ENCODE results near the gene BDKRB2.

BDKRB2 gene

DNA sequence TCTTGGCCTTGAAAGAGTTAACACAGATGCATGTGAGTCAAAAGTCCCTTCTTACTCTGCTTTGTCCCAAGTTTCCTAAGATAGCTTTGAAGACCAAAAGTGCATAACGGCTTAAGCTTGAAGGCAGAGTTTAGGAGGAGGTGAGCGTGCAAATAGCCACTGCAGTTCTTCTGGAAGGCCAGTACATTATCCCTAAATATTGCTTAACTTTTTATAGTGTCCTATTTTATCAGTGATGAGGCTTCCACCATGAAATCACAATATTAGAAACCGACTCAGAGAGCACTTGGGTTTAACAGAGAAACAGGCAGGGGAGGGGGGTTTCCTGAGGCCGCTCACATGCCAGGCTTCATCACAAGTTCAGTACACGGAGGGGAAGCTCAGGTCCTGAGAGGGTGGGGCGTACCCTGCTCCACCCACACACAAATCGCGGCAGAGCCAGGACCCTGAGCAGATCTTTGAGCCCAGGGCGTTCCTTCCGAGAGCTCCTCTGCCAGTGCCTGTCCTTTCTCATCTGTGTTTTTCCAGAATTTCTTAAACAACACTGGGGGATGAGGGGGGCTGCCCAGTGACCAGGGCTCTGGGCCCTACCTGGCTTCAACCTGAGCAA lies 26.8 kb upstream of the BDKRB2 start:
- no peak for DNase-seq

DNA sequence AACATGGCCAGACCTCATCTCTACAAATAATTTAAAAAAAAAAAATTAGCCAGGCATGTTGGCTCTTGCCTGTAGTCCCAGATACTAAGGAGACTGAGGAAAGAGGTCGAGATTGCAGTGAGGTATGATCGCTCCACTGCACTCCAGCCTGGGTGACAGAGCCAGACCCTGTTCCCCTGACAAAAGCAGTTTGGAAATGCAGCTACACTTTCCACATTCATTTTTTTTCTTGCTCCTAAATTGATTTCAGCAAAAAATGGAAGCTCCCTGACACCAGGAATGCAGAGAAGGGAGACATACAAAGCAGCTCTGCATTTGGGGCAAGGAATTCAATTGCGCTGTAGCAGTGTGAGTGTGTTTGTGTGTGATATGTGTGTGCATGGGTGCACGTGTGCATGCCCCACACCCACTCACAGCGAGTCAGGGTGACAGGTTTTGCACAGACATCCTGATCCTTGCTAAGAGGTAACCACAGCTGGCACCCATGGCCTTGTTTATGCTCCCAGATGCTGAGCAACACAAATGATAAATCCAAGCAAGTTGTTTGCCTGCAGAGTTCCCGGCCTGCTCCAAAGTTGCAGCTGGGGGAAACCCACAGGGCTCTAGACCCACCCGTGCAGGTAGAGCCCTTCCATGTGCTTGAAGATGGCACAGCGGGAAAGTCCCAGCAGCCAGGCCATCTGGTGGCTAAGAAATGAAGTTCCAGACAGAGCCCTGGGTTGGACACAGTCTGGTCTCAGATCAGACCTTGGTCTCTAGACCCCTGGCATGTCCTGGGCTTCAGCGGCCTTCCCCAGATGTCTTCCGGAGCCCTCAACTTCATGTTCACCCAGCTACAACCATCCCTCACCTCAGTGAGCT lies 25.9 kb upstream of the BDKRB2 start:
- no peak for DNase-seq

DNA sequence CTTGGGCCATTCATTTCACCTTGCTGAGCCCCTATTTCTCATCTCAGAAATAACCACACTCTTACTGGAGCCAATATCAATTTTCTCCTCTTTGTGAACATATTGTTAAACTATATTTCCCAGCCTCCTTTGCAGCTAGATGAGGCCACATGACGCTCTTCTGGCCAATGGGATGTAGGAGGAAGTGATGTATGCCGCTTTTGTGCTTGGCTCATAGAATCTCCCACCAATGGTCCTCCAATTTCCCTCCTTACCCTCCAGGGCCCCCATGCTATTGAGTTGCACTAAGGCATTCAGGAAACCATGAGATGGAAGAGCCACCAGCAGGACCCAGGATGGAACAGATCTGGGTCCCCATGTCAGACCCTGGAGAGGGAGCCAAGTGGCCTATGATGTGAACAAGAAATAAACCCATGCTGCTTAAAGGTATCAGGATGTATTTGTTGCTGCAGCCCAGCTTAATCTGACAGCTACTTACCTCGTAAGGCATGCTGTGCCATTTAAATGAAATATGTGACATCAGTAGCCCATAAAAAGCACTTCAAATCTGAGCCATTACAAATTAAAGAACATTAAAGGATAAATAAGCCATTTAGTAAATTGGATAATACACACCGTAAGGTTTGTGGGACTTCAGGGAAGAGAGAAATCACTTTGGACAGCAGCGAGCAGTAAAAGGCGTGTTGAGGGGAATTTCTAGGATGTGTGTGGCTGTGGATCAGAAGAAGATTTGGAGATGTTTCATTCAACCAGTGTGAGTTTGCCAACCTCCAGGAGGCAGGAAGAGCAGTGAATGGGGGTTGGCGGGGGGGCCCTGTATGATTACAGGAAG lies 24.4 kb upstream of the BDKRB2 start:
- no peak for DNase-seq

DNA sequence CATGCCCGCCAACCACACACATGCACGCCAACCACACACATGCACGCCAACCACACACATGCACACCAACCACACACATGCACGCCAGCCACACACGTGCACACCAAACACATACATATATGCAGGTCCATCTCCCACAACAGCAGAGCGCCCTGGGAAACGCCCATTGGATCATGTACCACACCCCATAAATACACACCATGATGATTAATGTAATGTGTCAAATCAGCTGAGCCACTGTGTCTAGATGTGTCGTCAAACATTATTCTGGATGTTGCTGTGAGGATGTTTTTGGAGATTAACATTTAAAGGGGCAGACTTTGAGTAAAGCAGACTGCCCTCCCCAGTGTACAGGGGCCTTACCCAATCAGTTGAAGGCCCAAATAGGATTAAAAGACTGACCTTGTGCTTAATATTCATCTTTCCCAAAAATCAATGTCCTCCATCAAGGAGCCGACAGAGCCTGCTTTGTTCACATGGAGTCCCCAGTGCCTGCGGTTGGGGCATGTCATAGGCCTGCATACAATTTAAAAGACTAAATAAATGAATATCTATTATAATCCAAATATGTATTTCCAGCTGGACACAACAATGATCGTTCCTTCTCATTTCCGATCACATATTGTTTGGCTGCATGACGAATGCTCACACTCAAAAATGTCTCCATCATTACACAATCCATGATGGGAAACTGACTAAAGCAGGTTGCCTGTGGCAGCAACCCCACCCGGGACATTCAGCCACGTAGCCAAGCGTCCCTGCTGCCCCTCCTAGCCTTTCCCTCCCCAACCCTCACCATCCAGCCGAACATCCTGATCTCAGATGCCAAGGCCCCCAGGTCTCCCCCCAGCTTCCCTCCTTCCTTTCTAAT lies 23.2 kb upstream of the BDKRB2 start:
- DNase-seq, result no peak

DNA sequence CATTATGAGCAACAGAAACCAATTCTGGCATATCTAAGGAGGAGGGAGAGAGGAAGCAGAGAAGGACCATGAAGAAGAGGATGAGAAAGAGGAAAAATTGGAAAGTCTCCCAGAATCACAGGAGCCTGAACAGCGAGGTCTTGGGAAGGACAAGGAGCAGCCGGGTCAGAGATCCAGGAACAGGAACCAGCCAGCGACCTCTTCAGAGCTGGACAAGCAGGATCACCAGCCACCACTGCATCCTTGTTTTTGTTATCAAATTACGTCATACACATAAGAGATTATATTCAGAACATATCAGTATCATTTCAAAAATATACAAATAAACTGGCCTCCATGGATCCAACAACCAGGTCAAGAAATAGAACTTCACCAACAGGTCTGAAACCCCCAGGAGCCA lies 22.1 kb upstream of the BDKRB2 start:
- no peak for DNase-seq

DNA sequence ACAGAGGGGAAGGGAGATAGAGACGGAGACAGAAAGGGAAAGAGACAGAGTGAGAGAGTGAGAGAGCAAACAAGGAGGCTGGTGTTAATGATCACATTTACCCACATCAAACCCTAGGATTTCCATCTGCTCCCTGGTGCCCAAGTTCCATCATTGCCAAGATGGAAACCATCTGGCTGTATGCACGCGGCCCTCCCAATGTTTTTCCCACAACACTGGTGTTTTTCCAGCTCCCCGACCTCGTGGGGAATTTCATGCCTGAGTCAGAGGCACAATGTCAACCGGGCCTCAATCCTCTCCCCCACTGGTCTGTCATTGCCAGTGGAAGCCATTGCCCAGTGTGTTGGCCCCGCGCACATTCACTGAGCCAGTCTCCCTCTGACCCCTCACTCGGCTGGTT lies 19.9 kb upstream of the BDKRB2 start:
- DNase-seq, result no peak

DNA sequence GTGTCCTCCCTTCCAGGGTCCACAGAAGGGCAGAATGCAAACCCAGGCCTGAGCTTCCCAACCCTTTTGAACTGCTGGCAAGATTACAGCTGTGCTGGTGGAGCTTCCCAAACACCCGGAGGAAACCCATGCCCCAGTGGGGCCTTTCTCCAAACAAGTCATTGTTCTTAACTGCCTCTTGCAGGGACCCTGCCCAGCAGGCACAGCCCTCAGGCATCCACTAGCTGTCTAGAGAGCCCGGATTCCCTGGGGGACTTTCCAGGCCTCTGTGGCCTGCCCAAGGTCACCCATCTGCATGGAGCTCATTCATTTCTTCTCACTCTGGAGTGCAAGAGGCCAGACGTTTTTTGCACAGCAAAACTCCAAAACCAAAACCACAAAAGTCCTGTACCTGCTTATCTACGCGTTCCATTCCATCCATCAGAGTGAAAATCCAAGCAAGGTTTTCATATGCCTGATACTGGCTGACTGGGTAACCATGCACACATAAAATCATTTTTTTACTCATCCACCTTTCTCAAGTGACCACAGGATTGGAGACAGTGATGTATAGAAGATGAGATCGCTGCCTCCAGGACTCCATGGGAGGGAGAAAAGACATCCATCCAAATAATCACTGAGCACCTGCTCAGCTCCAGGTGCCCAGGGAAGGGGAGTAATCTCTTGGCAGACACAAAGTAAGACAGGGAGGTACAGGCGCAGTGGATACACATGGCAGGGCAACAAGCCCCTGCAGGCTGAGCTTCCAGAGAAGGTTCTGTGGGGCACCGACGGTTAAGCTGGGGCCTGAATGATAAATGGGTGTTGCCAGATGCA lies 17.2 kb upstream of the BDKRB2 start:
- DNase-seq, result no peak

DNA sequence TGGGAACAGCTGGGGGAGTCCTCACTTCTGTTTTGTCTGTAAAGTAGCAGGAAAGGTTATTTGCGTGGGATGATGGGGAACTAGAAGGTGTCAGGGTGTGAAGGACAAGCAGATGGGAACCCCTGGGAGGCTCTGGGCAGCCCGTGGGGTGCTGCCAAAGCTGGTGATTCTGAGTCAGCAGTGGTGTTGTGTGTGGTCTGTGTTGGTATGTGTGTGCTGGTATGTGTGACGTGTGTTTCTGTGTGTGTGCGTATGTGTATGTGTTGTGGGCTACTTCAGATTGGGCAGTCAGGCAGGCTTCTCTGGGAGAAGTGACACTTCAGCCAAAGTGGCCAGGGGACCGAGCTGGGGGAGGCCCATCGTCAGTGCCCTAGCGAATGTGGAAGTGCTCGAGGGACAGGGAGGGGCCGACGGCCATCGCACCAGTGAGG lies 15.3 kb upstream of the BDKRB2 start:
- DNase-seq, result no peak

DNA sequence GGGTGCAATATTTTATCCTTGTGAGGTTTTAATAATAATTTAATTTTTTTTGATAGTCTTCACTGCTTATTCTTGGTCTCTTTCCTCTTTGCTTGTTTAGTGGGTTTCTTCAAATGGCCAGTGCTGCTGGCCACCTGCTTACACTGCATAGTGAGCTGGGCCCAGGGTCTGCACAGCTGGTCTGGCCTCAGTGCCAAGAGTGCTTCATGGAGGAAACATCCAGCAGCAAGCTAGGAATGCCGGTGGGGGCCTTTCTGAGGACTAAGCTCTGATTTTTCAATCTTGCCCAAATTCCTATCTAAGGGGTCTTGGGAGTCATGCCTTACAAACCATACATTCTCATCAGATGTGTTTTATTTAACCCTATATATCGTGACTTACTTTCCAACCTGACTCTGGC lies 13.3 kb upstream of the BDKRB2 start:
- no peak for DNase-seq

DNA sequence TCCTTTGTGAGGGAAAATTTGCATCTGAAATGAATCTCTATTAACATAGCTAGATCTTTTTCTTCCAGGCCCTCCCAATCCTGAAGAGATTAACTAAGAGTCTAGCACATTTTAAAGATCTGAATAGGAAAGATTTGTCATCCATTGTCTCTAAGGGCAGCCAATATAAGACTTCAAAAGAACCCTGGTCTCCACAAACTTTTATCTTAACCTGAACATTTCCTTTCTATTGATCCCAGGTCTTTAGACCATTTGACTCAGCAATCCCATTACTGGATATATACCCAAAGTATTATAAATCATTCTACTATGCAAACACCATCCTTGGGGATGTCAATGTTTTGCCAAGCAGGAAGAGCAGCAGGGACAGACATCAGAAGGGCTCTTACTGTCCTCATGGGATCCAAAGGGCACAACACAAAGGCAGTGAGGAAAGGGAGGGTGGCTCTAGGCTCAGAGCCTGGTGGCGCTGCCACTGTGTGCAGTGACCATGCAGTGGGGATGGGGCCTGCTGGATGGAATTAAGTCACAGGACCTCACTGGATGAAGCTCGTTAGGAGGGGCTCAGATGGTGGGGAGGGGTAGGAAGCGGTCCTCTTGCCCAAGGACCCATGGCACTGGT lies 12.7 kb upstream of the BDKRB2 start:
- DNase-seq, result no peak

DNA sequence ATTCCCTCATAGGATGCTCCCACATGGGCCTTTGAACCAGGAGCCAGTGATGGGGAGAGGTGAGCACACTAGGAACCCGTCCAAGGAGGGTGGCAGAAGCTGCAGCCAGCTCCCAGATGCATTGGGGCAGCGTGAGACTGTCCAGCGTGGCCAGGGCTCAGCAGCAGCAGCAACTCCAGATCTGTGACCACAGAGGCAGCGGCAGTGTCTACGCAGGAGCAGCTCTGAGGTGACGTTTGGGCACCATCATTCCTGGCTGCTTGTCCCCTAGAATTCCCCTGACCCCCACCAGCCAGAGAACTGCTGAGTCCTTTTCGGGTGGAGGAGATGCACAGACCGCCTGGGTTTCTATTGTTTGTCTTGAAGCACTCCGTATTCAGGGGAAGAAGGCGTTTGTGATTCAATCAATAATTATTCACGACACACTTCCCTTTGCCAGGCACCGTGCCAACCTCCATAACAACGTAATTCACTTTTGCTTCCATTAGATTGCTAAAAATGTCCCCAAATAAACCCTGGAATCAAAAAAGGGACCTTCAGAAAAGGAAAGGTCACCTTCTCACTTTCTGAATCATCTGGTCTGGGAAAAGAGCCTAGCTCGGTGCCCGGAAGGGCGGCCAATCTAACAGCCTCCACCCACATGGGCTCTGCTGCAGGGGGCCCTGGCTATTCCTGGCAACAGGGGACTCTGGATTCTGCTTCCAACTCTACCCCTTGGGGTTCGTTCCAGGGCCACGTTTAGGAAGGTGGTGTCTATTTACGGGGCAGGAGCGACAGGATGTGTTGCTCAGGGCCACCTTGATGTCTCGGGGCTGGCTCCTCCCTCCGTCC lies 11.4 kb upstream of the BDKRB2 start:
- no peak for DNase-seq

DNA sequence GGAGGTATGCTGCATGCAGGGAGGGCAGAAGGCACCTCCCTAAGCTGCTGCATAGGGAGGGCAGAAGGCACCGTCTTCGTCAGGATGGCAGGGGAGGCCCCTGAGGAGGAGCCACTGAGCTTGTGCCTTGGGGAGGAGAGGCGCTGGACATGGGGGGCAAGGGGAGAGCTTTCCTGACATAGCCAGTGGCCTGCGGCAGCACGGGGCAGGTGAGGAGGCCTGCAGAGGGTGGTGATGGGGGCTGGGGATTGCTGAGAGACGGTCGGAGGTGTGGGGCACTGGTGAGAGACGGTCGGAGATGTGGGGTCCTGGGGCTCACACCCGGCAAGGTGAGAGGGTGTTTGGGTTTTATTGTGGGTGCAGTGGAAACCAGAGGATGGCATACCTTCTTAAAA lies 10.4 kb upstream of the BDKRB2 start:
- DNase-seq, result no peak

DNA sequence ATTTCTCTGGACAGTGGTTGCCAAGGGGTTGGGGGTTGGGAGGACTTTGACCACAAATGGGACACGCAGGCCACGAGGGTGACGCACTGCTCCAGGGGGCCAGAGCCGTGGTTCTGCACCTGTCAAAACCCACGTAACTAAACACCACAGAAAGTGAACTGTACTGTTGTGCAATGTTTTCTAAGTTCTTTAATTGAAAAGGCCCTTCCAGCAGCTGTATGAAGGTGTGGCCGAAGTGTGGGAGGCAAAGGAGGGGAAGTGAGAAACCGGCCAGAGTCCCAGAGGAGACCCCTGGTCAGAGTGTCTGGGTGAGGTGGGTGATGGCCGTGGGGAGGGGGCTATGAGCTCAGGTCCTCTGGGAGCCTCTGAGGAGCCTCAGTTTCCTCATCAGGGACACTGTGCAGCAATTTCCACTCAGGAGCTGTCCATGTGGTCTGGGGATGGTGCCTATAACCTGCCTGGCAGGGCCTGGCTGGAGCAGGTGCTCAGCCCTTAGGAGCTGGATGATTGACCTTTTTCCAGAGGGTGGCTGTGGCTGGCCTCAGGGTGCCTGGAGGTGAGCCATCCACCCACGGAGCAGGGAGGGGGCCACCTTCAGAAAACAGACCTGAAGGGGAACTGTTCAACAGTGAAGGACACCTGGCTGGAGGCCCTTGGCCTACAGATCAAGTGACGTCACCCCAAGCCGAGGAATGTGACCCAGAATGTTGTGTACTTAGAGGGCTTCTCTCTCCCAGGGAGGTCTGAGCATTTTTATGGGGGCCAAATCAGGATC lies 9.8 kb upstream of the BDKRB2 start:
- DNase-seq, result no peak

DNA sequence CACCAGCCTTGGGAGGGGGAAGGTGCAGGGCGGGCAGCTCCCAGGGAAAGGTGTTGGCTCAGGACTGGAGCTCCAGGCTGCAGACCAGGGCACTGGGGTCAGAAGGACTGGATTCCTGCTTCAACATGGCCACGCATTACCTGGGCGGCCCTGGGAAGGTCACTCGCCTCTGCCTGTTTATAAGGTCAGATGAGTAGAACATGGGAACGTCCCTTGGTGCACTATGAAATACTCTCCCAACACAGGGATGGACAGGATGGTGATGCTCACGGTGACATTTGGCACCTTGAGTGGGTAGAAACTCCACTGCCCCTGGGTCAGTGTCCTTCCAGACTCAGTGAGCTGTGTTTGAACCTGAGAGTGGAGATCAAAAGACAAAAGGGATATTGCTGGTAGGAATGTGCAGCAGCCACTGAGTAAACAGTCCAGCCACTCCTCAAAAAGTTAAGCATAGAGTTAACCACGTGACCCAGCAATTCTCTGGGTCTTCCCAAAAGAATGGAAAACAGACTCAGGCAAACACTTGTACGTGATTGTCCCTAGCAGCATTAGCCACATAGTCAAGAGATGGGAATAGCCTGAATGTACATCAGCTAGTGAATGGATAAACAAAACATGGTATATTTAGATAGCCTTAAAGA lies 9.1 kb upstream of the BDKRB2 start:
- no peak for DNase-seq

DNA sequence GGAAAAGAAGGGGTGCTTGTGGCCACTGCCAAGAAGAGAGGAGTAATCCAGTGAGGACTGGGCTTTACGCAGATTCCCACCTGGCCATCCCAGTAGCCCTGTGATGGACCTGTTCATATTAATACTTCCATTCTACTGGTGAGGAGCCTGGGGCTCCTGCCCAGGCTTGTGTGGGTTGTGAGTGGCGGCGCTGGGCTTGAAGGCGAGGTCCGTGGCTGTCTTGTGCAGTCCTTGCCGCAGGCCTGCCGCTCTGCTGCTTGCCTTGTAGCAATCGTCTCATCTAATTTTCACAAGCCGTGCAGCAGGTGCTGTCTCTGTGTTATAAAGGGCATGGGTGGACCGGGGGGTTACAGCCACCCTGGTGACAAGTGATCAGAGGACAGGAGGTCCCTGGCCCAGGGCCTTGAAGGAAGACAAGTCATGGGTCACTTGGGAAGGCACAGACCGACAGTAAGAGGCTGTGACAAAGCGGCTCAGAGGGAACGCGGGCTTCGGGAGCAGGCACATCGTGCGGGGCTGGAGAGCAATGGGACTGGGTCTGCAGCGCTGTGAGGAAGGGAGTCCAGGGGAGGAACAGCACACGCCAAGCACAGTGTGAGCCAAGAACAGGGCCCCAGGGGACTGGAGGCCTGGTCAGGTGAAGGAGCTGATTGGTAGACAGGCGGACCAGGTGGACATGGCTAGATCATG lies 7.3 kb upstream of the BDKRB2 start:
- no peak for DNase-seq

DNA sequence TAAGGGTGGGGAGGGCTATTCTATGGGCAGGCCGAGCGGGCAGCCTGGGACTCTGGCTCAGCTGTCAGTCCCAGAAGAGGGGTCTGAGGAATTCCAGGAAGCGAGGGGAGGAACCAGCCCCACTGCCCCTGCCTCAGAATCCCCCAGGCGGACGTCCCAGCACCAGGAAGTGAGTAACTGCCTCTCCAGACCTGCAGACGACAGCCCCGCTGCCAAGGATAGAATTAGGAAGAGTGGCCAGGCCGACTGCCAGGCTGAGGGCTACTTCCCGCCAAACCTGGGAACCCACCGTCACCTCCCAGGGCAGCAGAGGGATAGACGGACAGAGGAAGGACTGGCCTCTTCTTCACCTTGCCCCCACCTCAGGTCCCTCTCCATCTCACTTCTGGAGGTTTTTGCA lies 6.7 kb upstream of the BDKRB2 start:
- DNase-seq, result no peak

DNA sequence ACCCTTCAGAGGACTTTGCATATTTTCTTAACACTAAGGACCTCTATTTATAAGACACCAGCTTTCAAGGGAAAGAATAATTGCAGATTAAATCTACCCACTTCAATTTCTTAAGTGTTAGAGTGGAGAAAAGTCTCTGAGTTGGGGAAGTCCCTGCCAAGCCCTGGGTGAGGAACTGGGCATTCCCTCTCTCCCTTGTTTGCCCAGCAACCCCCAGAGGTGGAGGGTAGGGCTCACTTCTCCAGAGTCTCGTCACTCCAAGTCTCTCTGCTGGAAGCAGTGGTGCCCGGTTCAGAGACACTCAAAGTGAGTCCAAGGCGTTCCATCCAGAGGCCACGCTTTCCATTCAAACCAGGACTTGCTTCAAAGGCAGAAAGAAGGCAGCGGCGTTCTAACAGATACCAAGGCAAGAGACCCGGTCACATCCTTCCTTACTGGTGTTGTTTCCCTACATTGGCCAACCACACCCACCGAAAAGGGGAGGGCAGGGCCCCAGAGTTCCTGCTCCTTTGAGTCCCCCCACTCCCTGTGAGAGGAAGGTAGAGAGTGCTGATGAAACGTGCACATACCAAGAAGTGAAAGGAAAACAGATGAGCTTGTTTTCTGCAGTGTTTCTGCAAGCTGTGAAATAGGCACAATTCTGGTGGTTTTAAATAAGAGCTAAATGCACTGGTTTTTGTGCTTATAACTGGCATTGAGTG lies 6.1 kb upstream of the BDKRB2 start:
- DNase-seq, result no peak

DNA sequence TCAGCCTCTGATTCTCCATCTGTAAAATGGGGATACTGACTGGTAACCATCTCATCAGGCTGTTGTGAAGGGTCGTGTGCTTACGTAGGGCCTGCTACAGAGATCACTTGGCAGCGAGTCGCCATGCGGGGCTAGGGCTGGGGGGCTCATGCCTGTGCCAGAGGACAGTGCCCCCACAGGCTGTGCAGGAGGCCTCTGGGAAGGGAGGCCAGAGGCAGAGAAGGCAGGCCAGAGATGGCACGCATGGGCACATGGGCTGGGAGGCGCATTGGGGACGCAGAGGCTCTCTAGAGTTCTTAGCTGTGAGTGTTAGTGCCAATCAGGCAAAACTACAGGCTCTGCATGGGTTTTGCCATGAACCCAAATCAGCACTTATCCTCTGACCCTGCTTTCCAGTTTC lies 3.5 kb upstream of the BDKRB2 start:
- DNase-seq, result no peak
